A673 (cell line): Measurements from ENCODE around the gene GLMN. TPM values are rescaled to one million over a fixed set of nuclear protein-coding genes. Genes with fewer than 3 reads are reported as not detected.

ENCODE experiments used
- BruUV-seq: library from RNA; stranded (reverse); fragments of 400-500 nt; replicated peaks from 2 replicates; lab custom pipeline; 2021; lab: Mats Ljungman, UMichigan
- CTCF ChIA-PET: fragments of 300-600 bp; sonication (Branson Sonifier 250); formaldehyde crosslinking; loops from one replicate; lab custom pipeline; 2022; ENCODE audit warnings: antibody characterized with exemption; lab: Charles Lee
- POLR2A ChIA-PET: fragments of 300-600 bp; sonication (Branson Sonifier 250); formaldehyde crosslinking; loops from one replicate; lab custom pipeline; 2022; ENCODE audit warnings: antibody characterized with exemption; ENCODE audit not compliant: low non-redundant PET; lab: Charles Lee
- DNase-seq: peaks from one replicate; pipeline ENCODE4 v3.0.0-alpha.2; 2015; ENCODE audit warnings: low spot score
- H3K27ac ChIP-seq: fragments of 200-600 bp; sonication (generic); 2 replicates; pipeline ENCODE4 v1.5.1; 2016; ENCODE audit warnings: mixed run types, low read depth, mild to moderate bottlenecking, mixed read lengths, antibody characterized with exemption, low read length; ENCODE audit not compliant: poor library complexity, severe bottlenecking
- H3K27me3 ChIP-seq: fragments of 200-600 bp; sonication (generic); replicated peaks from 2 replicates; pipeline ENCODE4 v1.6.1; 2017; ENCODE audit warnings: mixed run types, low read depth, mild to moderate bottlenecking, mixed read lengths, antibody characterized with exemption, low read length; ENCODE audit not compliant: insufficient read depth, poor library complexity
- H3K36me3 ChIP-seq: fragments of 200-600 bp; sonication (generic); 2 replicates; pipeline ENCODE4 v1.6.1; 2016; ENCODE audit warnings: mixed run types, mild to moderate bottlenecking, mixed read lengths, antibody characterized with exemption, low read length; ENCODE audit not compliant: insufficient read depth, poor library complexity, severe bottlenecking
- H3K4me1 ChIP-seq: fragments of 200-600 bp; sonication (generic); 2 replicates; pipeline ENCODE4 v1.6.1; 2017; ENCODE audit warnings: mixed run types, mild to moderate bottlenecking, mixed read lengths, antibody characterized with exemption, low read length; ENCODE audit not compliant: insufficient read depth, poor library complexity, severe bottlenecking
- H3K4me3 ChIP-seq: fragments of 200-600 bp; sonication (generic); 2 replicates; pipeline ENCODE4 v1.5.1; 2016; ENCODE audit warnings: low read depth, mixed run types, mild to moderate bottlenecking, mixed read lengths, low read length; ENCODE audit not compliant: poor library complexity, severe bottlenecking
- H3K9me3 ChIP-seq: fragments of 200-600 bp; sonication (generic); 2 replicates; pipeline ENCODE4 v1.6.1; 2016; ENCODE audit warnings: mixed run types, low read depth, mild to moderate bottlenecking, mixed read lengths, antibody characterized with exemption, low read length; ENCODE audit not compliant: poor library complexity, severe bottlenecking
- EZH2 ChIP-seq: fragments of 200-600 bp; sonication (generic); IDR thresholded peaks from 2 replicates; pipeline ENCODE4 v1.6.1; 2017; ENCODE audit warnings: borderline replicate concordance, low read depth, mild to moderate bottlenecking, mixed read lengths, antibody characterized with exemption, low read length; ENCODE audit not compliant: poor library complexity, severe bottlenecking
- intact Hi-C: fragments of 100-400 bp; cut with micrococcal nuclease; formaldehyde crosslinking; loops from one replicate; pipeline ENCODE4 v1.10.0; 2022; ENCODE audit not compliant: unreplicated experiment
- total RNA-seq: library from RNA; stranded (reverse); gene quantifications from 2 replicates; pipeline ENCODE4 v1.2.3, GENCODE V29; 2021
- TF ChIP-seq, protein P1 (sequence below): fragments of 300-800, 200-600 bp; sonication (generic); conservative IDR thresholded peaks from 2 replicates; pipeline ENCODE4 v1.5.1; 2017; ENCODE audit warnings: low read depth, mild to moderate bottlenecking, antibody characterized with exemption, low read length, moderate library complexity, mixed read lengths

Gene GLMN
- total RNA-seq, 1 experiment from 2014 or later: 25.6 TPM

DNA sequence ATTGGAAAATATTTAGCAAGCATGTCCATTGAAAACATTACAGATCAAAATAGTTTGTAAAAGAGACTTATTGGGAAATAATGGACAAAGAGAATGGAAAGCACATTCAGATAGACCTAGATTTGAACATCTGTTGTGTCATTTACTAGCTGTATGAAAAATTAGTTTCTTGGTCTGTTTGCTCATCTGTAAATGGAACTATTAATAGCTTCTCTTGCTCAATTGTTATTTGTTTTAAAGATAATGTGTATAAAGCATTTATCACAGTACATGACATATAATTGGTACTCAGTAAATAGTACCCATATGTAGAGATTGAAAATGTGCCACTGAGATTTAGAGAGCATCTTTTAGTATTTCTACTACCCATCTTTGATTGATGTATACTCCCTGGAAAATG lies 26.0 kb upstream of the GLMN start:
- Histone ChIP-seq H3K4me3 (no peak overlapping the region), H3K36me3 (peaks cover 40% of the 10 kb centered on the region), H3K4me1 (no peaks in the 10 kb centered on the region), H3K27ac (no peak overlapping the region), H3K9me3 (peaks cover 10% of the 10 kb centered on the region), H3K27me3 (no peaks in the 10 kb centered on the region)
- intact Hi-C loops: no loop called here
- ChIA-PET CTCF (no interaction called here), POLR2A (interaction anchor here (0.6 kb wide), 1 partner anchor 369 kb away, joined by 3 read pairs; no protein-coding TSS in a partner anchor)
- DNase-seq: no peak
- no TSS peak for BruUV-seq
- TF ChIP-seq, protein P1, sequence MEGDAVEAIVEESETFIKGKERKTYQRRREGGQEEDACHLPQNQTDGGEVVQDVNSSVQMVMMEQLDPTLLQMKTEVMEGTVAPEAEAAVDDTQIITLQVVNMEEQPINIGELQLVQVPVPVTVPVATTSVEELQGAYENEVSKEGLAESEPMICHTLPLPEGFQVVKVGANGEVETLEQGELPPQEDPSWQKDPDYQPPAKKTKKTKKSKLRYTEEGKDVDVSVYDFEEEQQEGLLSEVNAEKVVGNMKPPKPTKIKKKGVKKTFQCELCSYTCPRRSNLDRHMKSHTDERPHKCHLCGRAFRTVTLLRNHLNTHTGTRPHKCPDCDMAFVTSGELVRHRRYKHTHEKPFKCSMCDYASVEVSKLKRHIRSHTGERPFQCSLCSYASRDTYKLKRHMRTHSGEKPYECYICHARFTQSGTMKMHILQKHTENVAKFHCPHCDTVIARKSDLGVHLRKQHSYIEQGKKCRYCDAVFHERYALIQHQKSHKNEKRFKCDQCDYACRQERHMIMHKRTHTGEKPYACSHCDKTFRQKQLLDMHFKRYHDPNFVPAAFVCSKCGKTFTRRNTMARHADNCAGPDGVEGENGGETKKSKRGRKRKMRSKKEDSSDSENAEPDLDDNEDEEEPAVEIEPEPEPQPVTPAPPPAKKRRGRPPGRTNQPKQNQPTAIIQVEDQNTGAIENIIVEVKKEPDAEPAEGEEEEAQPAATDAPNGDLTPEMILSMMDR: no peak

DNA sequence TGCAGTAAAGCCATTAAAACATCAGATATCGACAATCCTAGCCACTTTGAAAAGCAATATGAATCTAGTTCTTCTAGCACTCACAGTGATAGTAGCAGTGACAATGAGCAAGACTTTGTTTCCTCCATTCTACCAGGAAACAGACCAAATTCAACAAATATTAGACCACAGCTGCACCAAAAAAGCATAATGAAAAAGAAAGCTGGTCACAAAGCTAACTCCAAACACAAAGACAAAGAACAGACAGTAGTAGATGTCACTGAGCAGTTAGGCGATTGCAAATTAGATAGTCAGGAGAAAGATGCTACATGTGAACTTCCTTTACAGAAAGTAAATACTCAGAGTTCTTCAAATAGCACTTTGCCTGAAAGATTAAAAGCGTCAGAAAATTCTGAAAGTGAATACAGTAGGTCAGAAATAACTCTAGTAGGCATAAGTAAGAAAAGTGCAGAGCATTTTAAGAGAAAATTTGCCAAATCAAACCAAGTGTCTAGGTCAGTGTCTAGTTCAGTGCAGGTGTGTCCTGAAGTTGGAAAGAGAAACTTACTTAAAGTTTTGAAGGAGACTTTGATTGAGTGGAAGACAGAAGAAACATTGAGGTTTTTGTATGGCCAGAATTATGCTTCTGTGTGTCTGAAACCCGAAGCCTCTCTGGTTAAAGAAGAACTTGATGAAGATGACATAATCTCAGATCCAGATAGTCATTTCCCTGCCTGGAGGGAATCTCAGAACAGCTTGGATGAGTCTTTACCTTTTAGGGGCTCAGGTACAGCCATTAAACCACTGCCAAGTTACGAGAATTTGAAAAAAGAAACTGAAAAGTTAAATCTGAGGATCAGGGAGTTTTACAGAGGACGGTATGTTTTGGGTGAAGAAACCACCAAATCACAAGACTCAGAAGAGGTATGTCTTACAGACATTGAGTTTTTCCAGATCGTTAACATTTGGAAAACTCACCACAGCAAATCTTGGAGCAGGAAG lies 25.0 kb upstream of the GLMN start:
- H3K36me3 ChIP-seq: peaks cover 36% of the 10 kb centered on the region
- H3K27me3 ChIP-seq: no peaks in the 10 kb centered on the region
- ChIA-PET POLR2A (no interaction called here), CTCF (no interaction called here)
- H3K27ac ChIP-seq: no peak overlapping the region
- no TSS peak for BruUV-seq
- no peak overlapping the region for H3K4me3 ChIP-seq
- TF ChIP-seq, protein P1: no peak
- no peak for TF ChIP-seq EZH2
- peaks cover 5% of the 10 kb centered on the region for H3K9me3 ChIP-seq
- H3K4me1 ChIP-seq: no peaks in the 10 kb centered on the region
- intact Hi-C loops: no loop called here
- no peak for DNase-seq

DNA sequence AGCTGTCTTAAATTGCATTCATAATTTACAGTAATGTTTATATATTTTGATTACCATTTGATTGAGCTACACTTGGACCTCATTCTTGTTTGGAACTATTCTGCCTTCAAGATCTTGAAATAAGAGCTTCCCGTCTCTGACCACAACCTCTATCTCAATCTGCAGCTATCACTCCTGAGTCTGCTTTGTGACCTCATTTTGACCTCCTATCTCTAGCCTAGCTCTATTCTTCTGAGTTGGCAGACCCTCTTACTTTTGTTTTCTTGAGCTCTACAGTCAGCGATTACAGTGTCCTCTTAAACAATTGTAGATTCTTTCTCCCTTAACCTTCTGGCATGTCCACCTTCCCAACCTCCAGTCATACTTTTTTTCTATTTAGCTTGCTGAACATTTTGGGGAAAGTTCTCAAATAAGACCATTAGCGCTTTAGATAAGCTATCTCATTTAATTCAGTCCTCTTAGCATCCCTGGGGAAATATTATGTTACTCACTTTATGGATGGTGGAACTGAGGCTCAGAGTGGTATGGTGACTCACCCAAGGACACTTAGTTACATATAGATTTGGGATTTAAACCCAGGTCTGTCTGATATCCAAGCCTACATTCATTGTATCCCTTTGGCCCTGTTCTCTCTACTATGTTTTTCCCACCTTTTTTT lies 19.2 kb upstream of the GLMN start:
- no peak for DNase-seq
- TF ChIP-seq, protein P1: no peak
- no peak for TF ChIP-seq EZH2
- H3K36me3 ChIP-seq: no peaks in the 10 kb centered on the region
- no peaks in the 10 kb centered on the region for H3K9me3 ChIP-seq
- POLR2A ChIA-PET: no interaction called here
- no TSS peak for BruUV-seq
- H3K27me3 ChIP-seq: no peaks in the 10 kb centered on the region
- CTCF ChIA-PET: no interaction called here
- no peaks in the 10 kb centered on the region for H3K4me1 ChIP-seq
- intact Hi-C loops: loop anchor here (10.0 kb wide), 1 partner anchor 167 kb away; the partner anchor contains the start of gene GFI1
- no peak overlapping the region for H3K27ac ChIP-seq
- no peak overlapping the region for H3K4me3 ChIP-seq
